ENCODE results near the gene MYO1B.

Gene MYO1B

DNA sequence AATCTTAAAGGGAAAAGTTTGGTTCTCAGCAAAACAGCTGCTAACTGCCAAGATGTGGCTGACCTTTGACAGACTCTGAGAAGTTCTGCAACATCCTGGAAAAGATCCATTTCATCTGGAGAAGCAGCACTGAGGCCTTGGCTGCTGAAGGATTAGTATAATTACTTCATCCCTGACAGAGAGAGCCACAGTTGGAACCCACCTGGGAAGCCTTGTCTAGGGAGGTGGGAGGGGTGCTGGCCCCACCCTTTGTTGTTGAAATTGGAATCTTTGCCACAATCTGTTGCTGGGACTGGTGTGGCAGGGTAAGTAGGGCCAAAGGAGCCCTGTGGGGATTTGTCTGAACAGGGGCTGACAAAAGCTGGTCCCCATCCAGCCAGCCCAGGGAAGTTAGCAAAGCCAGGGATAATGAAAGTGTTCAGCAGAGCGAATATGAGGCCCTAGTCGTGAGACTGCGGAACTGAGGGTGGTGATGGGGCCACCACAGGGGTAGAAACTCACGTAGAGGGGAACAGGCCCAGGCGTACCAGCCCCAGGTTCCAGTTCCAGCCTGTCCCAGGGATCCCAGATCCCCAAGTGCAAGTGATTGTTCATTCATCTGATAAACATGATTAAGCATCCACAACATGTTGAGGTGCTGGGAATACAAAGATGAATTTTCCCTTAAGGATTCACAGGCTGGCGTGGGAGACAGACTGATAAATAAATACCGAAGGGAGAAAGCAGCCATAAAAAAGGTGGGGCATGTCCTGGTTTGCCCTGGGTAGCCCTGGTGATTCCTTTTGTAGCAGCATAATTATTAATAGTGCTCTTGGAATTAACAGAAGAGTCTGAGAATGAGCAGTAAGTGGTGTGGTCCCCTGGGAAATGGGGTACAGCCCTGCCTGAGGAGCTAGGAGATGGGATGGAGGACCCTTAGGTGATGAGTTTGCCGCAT lies 60.0 kb downstream of the MYO1B start:
- DNase-seq (ENCODE audit: low read depth), result peak; percentile 39
- no peak overlapping the region for H3K4me3 ChIP-seq (ENCODE audit: low read depth, low read length)
- TF ChIP-seq, protein P1, sequence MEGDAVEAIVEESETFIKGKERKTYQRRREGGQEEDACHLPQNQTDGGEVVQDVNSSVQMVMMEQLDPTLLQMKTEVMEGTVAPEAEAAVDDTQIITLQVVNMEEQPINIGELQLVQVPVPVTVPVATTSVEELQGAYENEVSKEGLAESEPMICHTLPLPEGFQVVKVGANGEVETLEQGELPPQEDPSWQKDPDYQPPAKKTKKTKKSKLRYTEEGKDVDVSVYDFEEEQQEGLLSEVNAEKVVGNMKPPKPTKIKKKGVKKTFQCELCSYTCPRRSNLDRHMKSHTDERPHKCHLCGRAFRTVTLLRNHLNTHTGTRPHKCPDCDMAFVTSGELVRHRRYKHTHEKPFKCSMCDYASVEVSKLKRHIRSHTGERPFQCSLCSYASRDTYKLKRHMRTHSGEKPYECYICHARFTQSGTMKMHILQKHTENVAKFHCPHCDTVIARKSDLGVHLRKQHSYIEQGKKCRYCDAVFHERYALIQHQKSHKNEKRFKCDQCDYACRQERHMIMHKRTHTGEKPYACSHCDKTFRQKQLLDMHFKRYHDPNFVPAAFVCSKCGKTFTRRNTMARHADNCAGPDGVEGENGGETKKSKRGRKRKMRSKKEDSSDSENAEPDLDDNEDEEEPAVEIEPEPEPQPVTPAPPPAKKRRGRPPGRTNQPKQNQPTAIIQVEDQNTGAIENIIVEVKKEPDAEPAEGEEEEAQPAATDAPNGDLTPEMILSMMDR (IDR thresholded peaks at IDR 0.05; ENCODE audit: control insufficient read depth, extremely low read depth, insufficient read depth), result no peak

DNA sequence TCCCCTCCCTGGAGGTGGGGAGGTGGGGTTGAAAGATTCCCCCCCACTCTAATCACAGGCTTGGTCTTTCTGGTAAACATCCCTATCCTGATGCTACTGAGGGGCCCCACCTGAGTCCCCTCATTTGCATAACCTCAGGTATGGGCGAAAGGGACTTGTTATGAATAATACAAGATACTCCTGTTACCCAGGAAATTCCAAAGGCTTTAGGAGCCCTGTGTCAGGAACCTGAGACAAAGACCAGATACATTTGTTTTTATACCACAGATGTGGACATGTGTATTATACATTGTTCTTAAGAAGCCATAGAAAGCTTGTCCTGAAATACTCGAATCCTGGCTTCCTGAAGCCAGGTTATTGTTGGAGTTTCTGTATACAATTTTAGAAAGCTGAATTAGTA lies 62.8 kb downstream of the MYO1B start:
- H3K4me3 ChIP-seq (ENCODE audit: low read depth, low read length), result no peak overlapping the region
- no peak for DNase-seq (ENCODE audit: low read depth)
- TF ChIP-seq, protein P1 (IDR thresholded peaks at IDR 0.05; ENCODE audit: control insufficient read depth, extremely low read depth, insufficient read depth), result no peak

DNA sequence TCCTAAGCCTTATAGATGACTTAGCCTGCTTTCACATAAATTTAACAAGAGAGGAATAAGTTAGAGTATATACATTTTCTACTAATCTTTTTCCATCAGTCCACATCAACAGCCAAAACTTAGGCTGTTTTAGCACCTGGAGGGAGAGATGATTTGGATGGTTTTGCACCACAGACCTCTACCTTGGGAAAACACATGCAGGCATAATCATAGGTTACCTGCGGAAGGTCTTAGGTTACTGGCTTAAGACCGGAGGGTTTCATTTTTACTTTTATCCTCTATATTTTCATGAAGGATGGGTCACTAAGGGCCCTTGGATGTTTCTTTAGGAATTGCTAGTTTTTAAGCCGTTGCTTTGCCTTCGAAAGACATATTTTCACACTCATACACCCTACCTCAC lies 66.0 kb downstream of the MYO1B start:
- TF ChIP-seq, protein P1 (IDR thresholded peaks at IDR 0.05; ENCODE audit: control insufficient read depth, extremely low read depth, insufficient read depth), result no peak
- no peak overlapping the region for H3K4me3 ChIP-seq (ENCODE audit: low read depth, low read length)
- DNase-seq (ENCODE audit: low read depth), result no peak

DNA sequence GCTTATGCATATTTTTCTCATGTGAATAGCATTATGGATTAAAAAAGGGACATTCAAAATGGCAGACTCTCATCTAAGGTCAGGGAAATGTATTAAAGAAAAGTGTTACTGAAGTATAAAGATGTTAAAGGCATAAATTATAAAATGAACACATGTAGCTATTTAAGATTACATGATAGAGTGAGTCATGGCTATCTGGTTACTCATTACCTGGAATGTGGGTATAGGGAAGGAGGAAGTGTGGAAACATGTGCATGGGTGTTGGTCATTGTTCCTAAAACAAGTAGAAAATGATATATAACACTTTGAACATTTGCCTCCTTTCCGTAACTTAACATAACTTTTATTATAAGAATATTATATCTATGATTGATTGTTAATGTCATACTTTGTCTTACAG lies 66.4 kb downstream of the MYO1B start:
- DNase-seq (ENCODE audit: low read depth), result no peak
- TF ChIP-seq, protein P1 (IDR thresholded peaks at IDR 0.05; ENCODE audit: control insufficient read depth, extremely low read depth, insufficient read depth), result no peak
- no peak overlapping the region for H3K4me3 ChIP-seq (ENCODE audit: low read depth, low read length)

DNA sequence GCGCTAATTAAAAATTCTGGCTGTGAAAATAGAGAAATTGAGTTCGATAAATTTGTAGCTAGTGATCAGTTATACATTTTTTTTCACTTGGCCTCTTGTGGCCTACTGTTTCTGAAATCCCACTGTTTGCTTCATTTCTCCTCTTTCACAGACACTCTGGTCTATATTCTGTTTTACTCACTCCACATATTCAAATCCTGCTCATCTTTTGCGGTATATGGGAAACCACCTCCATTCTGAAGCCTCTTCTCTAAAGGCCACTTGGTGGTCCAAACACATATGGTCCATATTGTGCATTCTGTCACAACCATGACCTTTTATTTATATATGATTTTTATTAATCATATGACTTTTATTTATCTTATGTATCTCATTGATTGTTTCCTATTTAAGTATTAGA lies 67.0 kb downstream of the MYO1B start:
- no peak overlapping the region for H3K4me3 ChIP-seq (ENCODE audit: low read depth, low read length)
- TF ChIP-seq, protein P1 (IDR thresholded peaks at IDR 0.05; ENCODE audit: control insufficient read depth, extremely low read depth, insufficient read depth), result no peak
- no peak for DNase-seq (ENCODE audit: low read depth)

DNA sequence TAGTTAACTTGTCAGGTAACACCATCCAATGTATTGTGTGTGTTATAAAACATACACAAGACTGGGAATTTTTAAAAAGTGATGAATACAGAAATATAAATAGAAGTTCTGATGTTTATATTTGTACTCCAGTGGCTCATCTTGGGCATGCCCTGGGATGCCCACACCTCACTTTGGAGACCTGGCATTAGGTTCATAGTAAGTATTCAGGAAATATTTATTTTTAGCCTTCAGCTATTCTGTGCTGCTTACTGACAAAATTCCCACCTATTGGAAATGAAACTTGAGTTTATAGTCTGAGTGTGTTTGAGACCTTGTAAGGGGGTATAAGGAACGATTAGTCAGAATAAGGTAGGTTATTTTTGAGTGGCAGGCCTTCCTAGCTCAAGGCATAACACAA lies 67.5 kb downstream of the MYO1B start:
- TF ChIP-seq, protein P1 (IDR thresholded peaks at IDR 0.05; ENCODE audit: control insufficient read depth, extremely low read depth, insufficient read depth), result no peak
- H3K4me3 ChIP-seq (ENCODE audit: low read depth, low read length), result no peak overlapping the region
- no peak for DNase-seq (ENCODE audit: low read depth)
